ENCODE data around the gene THOC7. TPM values are rescaled to one million over a fixed set of nuclear protein-coding genes. Genes with fewer than 3 reads are reported as not detected.

The THOC7 gene
- polyA plus RNA-seq, 1 donor from 2014 or later, result 78.3 TPM

DNA sequence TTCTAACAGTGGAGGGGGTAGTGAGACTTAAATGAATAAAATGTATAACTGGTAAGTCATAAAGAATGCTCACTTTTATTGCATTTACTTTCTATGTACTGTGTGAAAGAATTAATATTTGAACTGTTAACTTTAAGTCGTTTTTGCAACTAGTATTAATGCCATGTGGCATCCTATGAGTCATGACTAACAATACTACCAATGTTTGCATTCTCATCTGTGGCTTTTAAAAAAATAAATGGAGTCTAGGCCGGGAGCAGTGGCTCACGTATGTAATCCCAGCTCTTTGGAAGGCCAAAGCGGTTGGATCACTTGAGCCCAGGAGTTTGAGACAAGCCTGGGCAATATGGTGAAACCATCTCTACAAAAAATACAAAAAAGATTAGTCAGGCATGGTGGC lies 39.3 kb downstream of the THOC7 start:
- no peaks in the 10 kb centered on the region for H3K9me2 ChIP-seq (ENCODE audit: insufficient read depth, low read length)
- TF ChIP-seq EP300 (conservative IDR thresholded peaks at IDR 0.05; ENCODE audit: poor library complexity, severe bottlenecking) (no peak), RAD21 (conservative IDR thresholded peaks at IDR 0.05) (no peak), EZH2 (IDR thresholded peaks at IDR 0.05; ENCODE audit: borderline replicate concordance, insufficient read depth, low read length, poor library complexity, severe bottlenecking) (no peak), MXI1 (conservative IDR thresholded peaks at IDR 0.05; ENCODE audit: poor library complexity, severe bottlenecking) (no peak), TAF1 (IDR thresholded peaks at IDR 0.05; ENCODE audit: low read depth) (no peak), CTCF (IDR thresholded peaks at IDR 0.05; ENCODE audit: poor library complexity, severe bottlenecking) (no peak), REST (IDR thresholded peaks at IDR 0.05; ENCODE audit: borderline replicate concordance) (no peak), SMC3 (conservative IDR thresholded peaks at IDR 0.05; ENCODE audit: poor library complexity) (no peak), POLR2AphosphoS5 (IDR thresholded peaks at IDR 0.05) (no peak)

DNA sequence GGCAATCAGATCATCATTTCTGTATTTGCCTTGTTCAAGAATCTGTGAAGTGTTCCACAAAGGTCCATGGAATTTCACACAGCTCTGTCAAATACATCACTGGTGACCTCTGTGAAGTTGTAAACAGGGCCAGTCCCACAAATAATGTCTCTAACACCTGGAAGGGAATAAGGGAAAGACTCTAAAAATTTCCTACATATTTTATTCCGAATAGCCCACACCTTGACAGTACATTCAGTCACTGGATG lies 44.5 kb downstream of the THOC7 start, which contains the start of gene C3orf49:
TSS of gene C3orf49 (plus strand) at position 149 of the 248 bp plus-strand sequence. CDS start 173 bp downstream, outside the sequence.
- Histone ChIP-seq H3K36me3 (ENCODE audit: insufficient read depth, low read length) (no peaks in the 10 kb centered on the region), H3K4me2 (ENCODE audit: low read length) (no peak within 1 kb of the TSS), H3K27me3 (ENCODE audit: insufficient read depth, low read depth, low read length) (no peaks in the 10 kb centered on the region), H3K9me2 (ENCODE audit: insufficient read depth, low read length) (no peaks in the 10 kb centered on the region), H3K79me2 (replicated peaks; ENCODE audit: insufficient read depth, low read length) (no peaks in the 10 kb centered on the region), H3F3A (ENCODE audit: insufficient read depth, low read length, poor library complexity, severe bottlenecking) (no peaks in the 10 kb centered on the region), H3K9ac (ENCODE audit: low read length) (no peak within 1 kb of the TSS), H4K20me1 (ENCODE audit: insufficient read depth) (no peaks in the 10 kb centered on the region), H3K9me3 (ENCODE audit: low read length) (no peaks in the 10 kb centered on the region), H2AFZ (ENCODE audit: low read depth, low read length) (no peak within 1 kb of the TSS), H3K4me3 (ENCODE audit: low read length) (no peak within 1 kb of the TSS), H3K27ac (ENCODE audit: low read length) (no peak within 1 kb of the TSS)
- TF ChIP-seq CTCF (IDR thresholded peaks at IDR 0.05; ENCODE audit: poor library complexity, severe bottlenecking), result no peak
- TF ChIP-seq POLR2AphosphoS5 (IDR thresholded peaks at IDR 0.05), result no peak
- TF ChIP-seq RAD21 (conservative IDR thresholded peaks at IDR 0.05), result no peak
- no peak for TF ChIP-seq MXI1 (conservative IDR thresholded peaks at IDR 0.05; ENCODE audit: poor library complexity, severe bottlenecking)
- TF ChIP-seq SMC3 (conservative IDR thresholded peaks at IDR 0.05; ENCODE audit: poor library complexity), result no peak

More for the DNA sequence above, 39.3 kb downstream of the THOC7 start:
- no peaks in the 10 kb centered on the region for H4K20me1 ChIP-seq (ENCODE audit: insufficient read depth)
- H3K27ac ChIP-seq (ENCODE audit: low read length), result no peak overlapping the region
- H3K9me3 ChIP-seq (ENCODE audit: low read length), result no peaks in the 10 kb centered on the region
- H3F3A ChIP-seq (ENCODE audit: insufficient read depth, low read length, poor library complexity, severe bottlenecking), result no peaks in the 10 kb centered on the region
- H3K4me3 ChIP-seq (ENCODE audit: low read length), result no peak overlapping the region
- H2AFZ ChIP-seq (ENCODE audit: low read depth, low read length), result no peak overlapping the region
- H3K79me2 ChIP-seq (replicated peaks; ENCODE audit: insufficient read depth, low read length), result no peaks in the 10 kb centered on the region
- no peak overlapping the region for H3K9ac ChIP-seq (ENCODE audit: low read length)
- H3K27me3 ChIP-seq (ENCODE audit: insufficient read depth, low read depth, low read length), result no peaks in the 10 kb centered on the region
- peaks cover 5% of the 10 kb centered on the region for H3K36me3 ChIP-seq (ENCODE audit: insufficient read depth, low read length)
- no peak overlapping the region for H3K4me2 ChIP-seq (ENCODE audit: low read length)

Measured in neural cell (in vitro differentiated cells).